NCI-H774 (cell line): Measurements from ENCODE around the gene SPATA19.

Experiments
- DNase-seq: peaks from one replicate; lab custom pipeline; 2025; lab: John Stamatoyannopoulos, UW

Gene SPATA19

GRCh38 chr11:133835593-133836548, 9.4 kb downstream of the SPATA19 start:
- DNase-seq = no peak

- no peak for DNase-seq
Observed at GRCh38 chr11:133834682-133835592, 10.4 kb downstream of the SPATA19 start.

GRCh38 chr11:133833898-133834681, 11.2 kb downstream of the SPATA19 start:
- DNase-seq = no peak

- DNase-seq = no peak
Observed at GRCh38 chr11:133832991-133833897, 12.1 kb downstream of the SPATA19 start.

DNA sequence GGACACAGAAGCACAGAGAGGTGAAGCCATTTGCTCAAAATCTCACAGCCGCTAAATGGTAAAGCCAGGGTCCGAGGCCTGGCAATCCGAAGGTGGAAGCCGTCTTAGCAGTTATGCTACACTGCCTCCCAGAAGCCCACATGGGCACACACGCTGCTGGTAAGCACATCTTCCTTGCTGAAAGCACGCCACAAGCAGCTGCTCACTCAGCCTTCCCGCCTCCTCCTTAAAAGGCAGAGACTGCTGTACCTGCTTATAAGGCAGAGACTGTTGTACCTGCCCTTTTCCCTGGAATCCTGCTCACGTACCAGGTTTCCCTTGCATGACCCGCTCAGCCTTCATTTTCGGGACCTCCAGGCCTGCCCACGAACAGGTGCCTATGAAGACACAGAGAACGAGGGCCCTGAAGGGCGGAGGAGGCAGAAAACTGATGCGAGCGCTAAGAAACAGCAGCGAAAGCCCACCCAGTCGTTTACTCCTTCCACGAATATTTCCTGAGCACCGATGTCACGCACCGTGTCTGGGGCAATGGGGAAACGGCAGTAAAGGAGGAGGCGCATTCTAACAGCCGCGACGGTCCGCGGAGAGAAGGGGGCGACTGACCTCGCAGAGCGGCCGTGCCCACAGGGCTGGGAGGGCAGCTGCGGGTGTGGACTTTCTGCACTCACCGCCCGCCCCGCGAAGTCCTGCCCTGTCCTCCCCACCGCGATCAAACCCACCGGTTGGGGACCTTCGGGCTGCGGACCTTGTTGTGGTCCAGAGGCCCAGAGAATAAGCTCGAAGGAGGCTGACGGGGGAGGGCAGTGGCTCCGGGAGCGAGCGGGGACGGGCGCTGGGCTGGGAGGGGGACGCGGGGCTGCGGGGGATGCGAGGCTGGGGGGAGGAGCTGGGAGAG, 13.0 kb downstream of the SPATA19 start:
- DNase-seq = no peak

DNA sequence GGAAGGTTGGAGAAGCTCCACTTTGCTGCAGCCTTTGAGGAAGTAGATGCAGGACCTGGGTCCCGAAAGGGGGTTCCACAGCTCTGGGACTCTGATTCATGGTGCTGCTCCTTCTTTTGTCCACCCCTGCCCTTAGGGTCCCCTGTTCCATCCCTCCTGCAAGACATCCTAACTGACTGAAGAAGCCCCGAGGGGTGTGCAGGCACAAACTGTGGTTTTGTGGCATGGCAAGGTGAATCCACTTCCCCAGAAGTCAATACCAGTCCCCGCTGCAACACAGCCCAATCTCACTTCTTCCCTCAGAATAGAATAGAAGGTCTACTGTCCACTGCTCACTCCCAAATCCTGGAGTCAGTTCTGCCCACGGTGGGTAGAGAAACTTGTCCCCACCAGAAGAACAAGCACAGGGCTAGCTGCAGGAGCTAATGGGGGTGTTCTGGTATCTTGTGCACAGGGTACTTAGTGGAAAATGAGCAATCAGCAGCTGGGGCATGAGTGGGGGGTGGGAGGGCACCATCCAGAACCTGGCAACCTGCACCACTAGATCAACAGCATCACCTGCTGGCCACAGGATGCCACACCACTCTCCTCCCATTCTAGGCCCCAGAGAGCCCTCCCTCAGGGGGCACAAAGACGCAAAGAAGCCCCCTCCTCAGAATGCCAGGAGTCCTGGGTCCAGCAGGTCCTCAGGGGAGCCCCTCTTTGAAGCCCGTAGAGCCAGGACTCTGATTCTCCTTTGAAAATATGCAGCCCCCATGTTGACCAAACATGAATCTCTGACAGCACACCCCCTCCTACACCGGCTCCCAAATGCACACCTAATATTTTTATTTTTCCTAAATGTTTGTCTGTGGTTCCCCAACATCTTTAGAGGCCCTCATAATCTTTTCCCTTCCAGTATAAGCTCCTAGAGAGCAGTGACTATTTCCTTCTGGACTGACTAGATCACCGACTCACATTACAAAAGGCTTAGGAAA, 14.1 kb downstream of the SPATA19 start:
- no peak for DNase-seq

- DNase-seq = no peak
Observed at GRCh38 chr11:133829566-133829965, 15.7 kb downstream of the SPATA19 start.

GRCh38 chr11:133828871-133829270, 16.4 kb downstream of the SPATA19 start:
- no peak for DNase-seq

- DNase-seq = no peak
Observed at GRCh38 chr11:133827556-133827955, 17.8 kb downstream of the SPATA19 start.

- DNase-seq = no peak
Observed at GRCh38 chr11:133826866-133827265, 18.4 kb downstream of the SPATA19 start.

- DNase-seq = no peak
Observed at GRCh38 chr11:133825666-133826065, 19.6 kb downstream of the SPATA19 start.

DNA sequence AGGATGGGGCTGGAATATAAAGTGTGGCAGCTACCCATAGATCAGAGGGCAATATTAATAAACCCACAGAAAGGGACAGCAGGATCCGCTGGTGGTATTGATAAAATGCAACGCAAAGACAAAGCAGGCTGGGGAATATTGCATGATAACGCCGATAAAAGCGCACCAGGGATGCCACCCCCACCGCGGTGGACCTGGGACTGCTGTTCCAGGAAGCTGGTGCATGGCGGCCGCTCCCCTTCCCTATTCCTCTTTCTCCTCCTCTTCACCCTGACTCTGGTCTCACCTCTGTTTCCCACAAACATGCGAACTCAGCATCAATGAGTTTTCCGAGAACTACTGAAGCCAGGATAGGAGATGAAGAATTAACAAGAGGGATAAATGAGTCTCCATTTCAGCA, 20.2 kb downstream of the SPATA19 start:
- no peak for DNase-seq

DNA sequence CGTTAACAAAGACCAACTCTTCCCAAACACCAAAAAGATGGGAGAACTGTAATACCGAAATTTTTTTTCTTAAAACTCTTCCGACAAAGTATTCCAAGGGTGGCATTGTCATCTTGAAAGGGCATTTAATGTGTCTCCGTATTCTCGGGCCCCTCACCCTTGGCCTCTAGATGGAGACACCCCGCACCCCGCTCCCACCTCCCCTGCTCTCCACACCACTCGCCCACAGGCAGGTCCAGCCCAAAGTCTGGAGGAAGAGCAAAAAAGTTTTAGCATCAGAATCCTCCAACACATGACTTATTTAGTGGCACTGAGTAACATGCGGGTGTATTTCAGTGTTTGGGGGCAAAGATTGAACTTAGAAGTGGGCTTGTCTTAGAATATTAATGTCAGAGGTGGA, 20.7 kb downstream of the SPATA19 start:
- no peak for DNase-seq

GRCh38 chr11:133823614-133824013, 21.7 kb downstream of the SPATA19 start:
- no peak for DNase-seq

- DNase-seq = no peak
Observed at GRCh38 chr11:133823211-133823610, 22.1 kb downstream of the SPATA19 start.

DNA sequence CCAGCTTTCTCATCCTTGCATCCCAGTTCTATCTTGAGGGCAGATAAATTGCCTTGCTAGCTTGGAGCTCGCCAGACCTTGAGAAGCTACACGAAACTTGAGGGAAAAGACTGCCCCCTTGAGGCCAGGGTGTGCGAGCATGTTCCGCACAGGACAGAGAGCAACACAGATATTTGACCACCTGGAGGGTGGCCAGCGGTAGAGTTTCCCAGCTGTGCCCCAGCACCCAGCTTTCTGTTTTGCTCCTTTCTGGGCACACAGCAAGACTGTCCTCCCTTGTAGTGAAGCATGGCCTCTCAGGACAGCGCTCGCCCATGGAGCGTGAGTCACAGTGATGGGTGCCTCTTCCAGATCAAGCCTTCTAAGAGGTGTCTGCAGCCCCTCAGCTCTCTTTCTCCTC, 23.5 kb downstream of the SPATA19 start:
- DNase-seq = peak; percentile 76

DNA sequence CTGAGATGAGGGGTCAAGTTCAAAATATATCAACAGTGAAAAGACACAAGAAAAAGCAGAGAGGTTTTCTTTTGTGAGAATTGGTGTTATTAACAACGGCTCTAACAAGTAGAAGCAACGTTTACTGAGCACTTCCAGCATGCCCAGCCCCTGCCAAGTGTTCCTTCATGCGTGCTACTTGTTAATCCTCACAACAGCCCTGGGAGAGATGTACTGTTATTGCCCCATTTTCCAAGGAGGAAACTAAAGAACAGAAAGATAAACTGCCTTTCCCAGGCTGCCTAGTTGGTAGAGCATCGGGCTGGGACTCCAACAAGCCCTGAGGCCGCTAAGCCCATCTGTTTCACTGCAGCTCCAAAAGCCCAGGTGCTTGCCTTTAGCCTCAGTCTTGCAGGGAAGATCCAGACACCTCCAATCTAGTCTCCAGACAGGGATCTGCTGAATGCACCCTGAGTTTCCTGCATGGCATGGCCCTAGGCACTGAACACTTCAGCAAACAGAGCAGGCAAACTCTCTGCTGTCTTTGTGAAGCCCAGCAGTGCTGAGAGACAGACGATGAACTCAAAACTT, 25.5 kb downstream of the SPATA19 start:
- DNase-seq = no peak

DNA sequence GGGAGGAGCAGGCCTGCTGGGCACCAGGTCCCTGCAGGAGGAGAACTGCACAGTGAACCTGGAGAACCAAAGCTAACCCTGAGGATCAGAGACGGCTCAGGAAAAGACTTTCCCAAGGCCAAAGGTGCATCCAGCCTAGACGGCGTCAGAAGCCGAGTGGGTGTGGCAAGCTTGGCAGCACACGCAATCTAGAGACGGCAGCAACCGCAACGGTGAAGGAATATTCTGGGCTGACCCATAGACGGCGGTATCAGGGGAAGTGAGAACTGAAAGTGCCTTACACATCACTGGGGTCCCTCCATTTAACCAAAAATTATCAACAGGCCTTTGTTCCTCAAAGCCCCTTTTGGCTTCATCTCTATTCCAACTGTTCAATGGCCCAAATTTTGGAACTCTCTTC, 26.2 kb downstream of the SPATA19 start:
- no peak for DNase-seq
